HG03520 (cell line): ENCODE results near the gene DCAKD.

Experiments used
- ATAC-seq: cut with Tn5 transposase; IDR thresholded peaks from one replicate; pipeline ENCODE4 v1.9.1; 2021; ENCODE audit warnings: mild to moderate bottlenecking, moderate library complexity; ENCODE audit not compliant: unreplicated experiment

DCAKD gene

GRCh38 chr17:44977814-44978550 lies 73.5 kb downstream of the DCAKD start:
- no peak for ATAC-seq

GRCh38 chr17:44977065-44977464 lies 74.4 kb downstream of the DCAKD start:
- no peak for ATAC-seq

- no peak for ATAC-seq
These were observed 75.2 kb downstream of the DCAKD start for GRCh38 chr17:44976206-44976605.
